ENCODE results near the gene SRXN1. TPM values are rescaled to one million over a fixed set of nuclear protein-coding genes. Genes with fewer than 3 reads are reported as not detected.

SRXN1 gene
- total RNA-seq, 1 experiment from 2014 or later, result 512 TPM

- no peak for DNase-seq (ENCODE audit: low read depth)
These were observed 24.0 kb upstream of the SRXN1 start for GRCh38 chr20:676967-677366.

GRCh38 chr20:676315-676937 lies 23.4 kb upstream of the SRXN1 start:
- in situ Hi-C loops (cut with HindIII; ENCODE audit: low pct_unique_long_range_greater_than_20kb, low sequenced_read_pairs), result no loop called here
- no peak for DNase-seq (ENCODE audit: low read depth)

More at GRCh38 chr20:676967-677366, 24.0 kb upstream of the SRXN1 start:
- in situ Hi-C loops (cut with HindIII; ENCODE audit: low pct_unique_long_range_greater_than_20kb, low sequenced_read_pairs), result no loop called here

GRCh38 chr20:675453-676314 lies 22.7 kb upstream of the SRXN1 start, which contains the start of gene SCRT2:
SCRT2 (minus strand) TSS chr20:675802; CDS start chr20:675601, 201 bp downstream.
- in situ Hi-C loops (cut with HindIII; ENCODE audit: low pct_unique_long_range_greater_than_20kb, low sequenced_read_pairs), result no loop called here
- peak; percentile 54 for DNase-seq (ENCODE audit: low read depth)

- DNase-seq (ENCODE audit: low read depth), result no peak
- in situ Hi-C loops (cut with HindIII; ENCODE audit: low pct_unique_long_range_greater_than_20kb, low sequenced_read_pairs), result no loop called here
These were observed 22.0 kb upstream of the SRXN1 start for GRCh38 chr20:675033-675452.

GRCh38 chr20:673603-674001 lies 20.6 kb upstream of the SRXN1 start:
- no peak for DNase-seq (ENCODE audit: low read depth)
- in situ Hi-C loops (cut with HindIII; ENCODE audit: low pct_unique_long_range_greater_than_20kb, low sequenced_read_pairs), result no loop called here

- in situ Hi-C loops (cut with HindIII; ENCODE audit: low pct_unique_long_range_greater_than_20kb, low sequenced_read_pairs), result no loop called here
- no peak for DNase-seq (ENCODE audit: low read depth)
These were observed 20.1 kb upstream of the SRXN1 start for GRCh38 chr20:672963-673602.

GRCh38 chr20:671252-672030 lies 18.4 kb upstream of the SRXN1 start:
- no peak for DNase-seq (ENCODE audit: low read depth)
- in situ Hi-C loops (cut with HindIII; ENCODE audit: low pct_unique_long_range_greater_than_20kb, low sequenced_read_pairs), result no loop called here

- no peak for DNase-seq (ENCODE audit: low read depth)
- in situ Hi-C loops (cut with HindIII; ENCODE audit: low pct_unique_long_range_greater_than_20kb, low sequenced_read_pairs), result no loop called here
These were observed 16.6 kb upstream of the SRXN1 start for GRCh38 chr20:669573-669972.

- no peak for DNase-seq (ENCODE audit: low read depth)
- in situ Hi-C loops (cut with HindIII; ENCODE audit: low pct_unique_long_range_greater_than_20kb, low sequenced_read_pairs), result no loop called here
These were observed 15.6 kb upstream of the SRXN1 start for GRCh38 chr20:668638-669037.

- in situ Hi-C loops (cut with HindIII; ENCODE audit: low pct_unique_long_range_greater_than_20kb, low sequenced_read_pairs), result no loop called here
- DNase-seq (ENCODE audit: low read depth), result no peak
These were observed 15.1 kb upstream of the SRXN1 start for GRCh38 chr20:668050-668449.

GRCh38 chr20:667351-668034 lies 14.5 kb upstream of the SRXN1 start:
- in situ Hi-C loops (cut with HindIII; ENCODE audit: low pct_unique_long_range_greater_than_20kb, low sequenced_read_pairs), result no loop called here

GRCh38 chr20:666877-667276 lies 13.9 kb upstream of the SRXN1 start:
- no peak for DNase-seq (ENCODE audit: low read depth)
- in situ Hi-C loops (cut with HindIII; ENCODE audit: low pct_unique_long_range_greater_than_20kb, low sequenced_read_pairs), result no loop called here

More at GRCh38 chr20:667351-668034, 14.5 kb upstream of the SRXN1 start:
- no peak for DNase-seq (ENCODE audit: low read depth)

GRCh38 chr20:665276-665675 lies 12.3 kb upstream of the SRXN1 start:
- in situ Hi-C loops (cut with HindIII; ENCODE audit: low pct_unique_long_range_greater_than_20kb, low sequenced_read_pairs), result no loop called here
- no peak for DNase-seq (ENCODE audit: low read depth)

GRCh38 chr20:664576-664975 lies 11.6 kb upstream of the SRXN1 start:
- in situ Hi-C loops (cut with HindIII; ENCODE audit: low pct_unique_long_range_greater_than_20kb, low sequenced_read_pairs), result no loop called here

GRCh38 chr20:664151-664550 lies 11.2 kb upstream of the SRXN1 start:
- DNase-seq (ENCODE audit: low read depth), result no peak
- in situ Hi-C loops (cut with HindIII; ENCODE audit: low pct_unique_long_range_greater_than_20kb, low sequenced_read_pairs), result no loop called here

More at GRCh38 chr20:664576-664975, 11.6 kb upstream of the SRXN1 start:
- DNase-seq (ENCODE audit: low read depth), result no peak

- no peak for DNase-seq (ENCODE audit: low read depth)
- in situ Hi-C loops (cut with HindIII; ENCODE audit: low pct_unique_long_range_greater_than_20kb, low sequenced_read_pairs), result no loop called here
These were observed 10.5 kb upstream of the SRXN1 start for GRCh38 chr20:663315-664090.

Measured in Caki2 (cell line).